ENCODE data around the gene SLC1A4. TPM values are rescaled to one million over a fixed set of nuclear protein-coding genes. Genes with fewer than 3 reads are reported as not detected.
"Not testable (repeated sequence)": the region's sequence is repeated elsewhere in the genome, so short reads cannot be mapped to it uniquely, and the experiment has no call there.

SLC1A4 gene
- total RNA-seq, 1 donor from 2014 or later: 17.3 TPM

DNA sequence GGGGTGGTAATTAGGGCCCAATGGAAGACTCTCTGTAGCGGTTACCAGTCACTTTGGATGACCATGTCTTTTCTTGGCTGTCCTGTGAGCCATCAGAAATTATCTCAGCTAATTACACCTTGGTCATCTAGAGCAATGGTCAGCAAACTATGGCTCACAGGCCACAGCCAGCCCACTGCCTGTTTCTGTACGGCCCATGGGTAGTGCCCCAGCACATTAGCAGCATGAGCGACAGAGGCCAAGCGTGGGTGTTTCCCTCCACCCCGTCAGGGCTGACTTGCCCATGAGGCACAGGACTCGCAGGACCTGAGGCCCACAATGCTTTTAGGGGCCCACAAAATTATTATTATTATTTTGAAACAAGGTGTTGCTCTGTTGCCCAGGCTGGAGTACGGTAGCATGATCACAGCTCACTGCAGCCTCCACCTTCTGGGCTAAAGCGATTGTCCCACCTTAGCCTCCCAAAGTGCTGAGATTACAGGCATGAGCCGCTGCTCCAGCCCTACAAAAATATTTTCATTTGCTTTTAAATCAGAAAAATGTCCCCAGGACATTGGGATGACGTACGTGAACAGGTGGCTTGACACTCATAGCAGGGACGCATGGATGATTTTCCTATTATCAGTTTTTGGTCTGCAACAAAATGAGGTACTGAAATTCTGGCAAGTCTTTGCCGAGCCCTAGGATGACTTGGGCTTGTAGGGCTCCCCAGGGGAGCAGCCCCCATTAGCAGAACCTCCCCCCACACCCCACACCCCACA, 37.7 kb downstream of the SLC1A4 start:
- DNase-seq: no peak

DNA sequence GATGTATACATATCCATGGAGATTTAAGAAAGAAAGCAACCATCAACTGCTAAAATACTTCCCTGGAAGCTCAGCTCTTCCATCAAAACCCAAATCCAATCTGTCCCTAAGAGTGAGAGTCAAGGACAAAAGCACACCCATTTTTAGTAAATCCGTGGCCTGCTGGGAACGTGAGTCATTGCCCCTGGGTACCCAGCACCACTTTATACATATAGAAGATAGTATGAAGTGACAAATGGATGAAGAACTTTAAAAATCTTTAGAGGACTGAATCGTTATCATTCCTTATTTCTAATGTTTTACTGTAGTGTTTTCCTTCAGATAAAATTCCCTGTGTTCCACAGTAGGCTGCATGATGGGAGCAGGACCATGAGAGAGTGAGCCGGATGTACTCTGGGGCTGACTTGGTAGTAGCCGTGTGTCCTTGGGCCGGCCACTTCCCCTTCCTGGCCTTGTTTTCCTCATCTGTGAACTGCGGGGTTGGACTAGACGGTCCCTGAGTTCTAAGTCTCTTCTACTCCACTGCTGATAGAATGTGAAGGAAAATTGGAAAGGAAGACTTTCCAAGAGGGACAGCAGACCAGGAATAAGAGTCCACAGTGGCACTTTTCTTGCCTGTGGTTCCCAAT, 38.5 kb downstream of the SLC1A4 start:
- DNase-seq: no peak

DNA sequence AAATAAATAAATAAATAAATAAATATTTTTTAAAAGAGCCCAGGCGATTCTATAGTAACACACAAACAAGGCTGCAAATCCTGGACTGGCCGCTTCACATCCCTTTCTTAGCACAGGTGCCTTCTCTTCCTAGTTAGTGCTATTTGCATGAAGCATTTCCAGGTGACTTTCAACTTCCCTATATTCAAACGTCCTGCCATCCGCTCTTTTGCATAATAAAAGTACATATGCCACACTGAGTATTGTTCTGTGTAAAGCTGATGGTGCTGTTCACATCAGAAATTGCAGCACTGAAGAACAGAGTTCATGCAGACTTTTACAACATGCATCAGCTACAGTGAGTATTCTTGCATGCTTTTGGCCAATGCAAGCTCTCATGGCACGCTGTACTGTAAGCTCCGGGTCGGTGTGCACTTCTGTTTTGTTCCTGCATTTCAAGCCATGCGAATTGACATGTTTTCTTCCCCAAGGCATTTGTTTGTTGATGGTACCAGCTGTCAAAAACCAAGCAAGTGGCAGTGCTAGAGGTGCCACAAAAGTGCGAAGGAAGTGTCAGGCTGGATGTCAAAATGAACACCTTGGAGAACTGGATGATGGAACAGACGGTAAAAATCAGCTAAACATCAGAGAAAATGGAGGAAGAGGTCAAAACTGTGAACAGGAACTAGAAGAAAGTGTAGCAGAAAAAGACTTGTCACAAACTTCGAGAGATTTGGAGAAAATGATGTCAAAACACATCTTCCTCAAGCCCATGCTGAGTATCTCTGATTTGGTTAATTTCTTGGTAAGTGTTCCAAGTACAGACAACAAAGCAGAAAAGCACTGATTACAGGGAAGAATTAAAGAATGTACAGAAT, 41.5 kb downstream of the SLC1A4 start:
- no peak for DNase-seq

DNA sequence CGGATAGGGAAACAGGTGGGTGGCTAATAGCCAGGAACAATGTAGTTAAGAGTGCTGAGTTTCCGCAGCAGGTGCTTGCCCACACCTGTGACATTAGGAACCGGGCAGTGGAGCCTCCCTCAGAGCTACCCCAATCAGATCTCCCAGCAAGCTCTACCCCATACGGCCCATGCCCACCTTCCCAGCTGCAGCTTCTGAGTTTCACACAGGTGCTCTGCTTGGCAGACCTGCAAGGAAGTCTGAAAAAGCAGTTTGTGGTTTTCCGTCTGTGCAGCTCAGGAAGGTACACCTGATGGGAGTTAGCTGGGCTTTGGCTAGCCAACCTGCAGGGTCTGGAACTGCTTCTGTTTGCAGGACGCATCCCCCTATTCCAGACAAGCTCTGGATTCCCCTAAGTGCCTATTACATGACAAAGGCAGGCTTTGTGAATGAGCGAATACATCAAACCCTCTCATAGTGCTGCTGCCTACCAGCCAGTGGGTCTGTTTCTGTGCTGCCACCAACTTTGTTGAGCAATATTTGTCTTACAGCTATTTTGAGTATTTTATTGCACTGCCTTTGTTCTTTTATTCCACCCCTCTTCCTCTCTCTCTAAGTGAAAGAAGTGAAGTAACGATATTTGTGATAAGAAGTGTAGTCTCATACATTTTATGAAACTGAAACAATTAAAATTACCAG, 42.3 kb downstream of the SLC1A4 start:
- no peak for DNase-seq

DNA sequence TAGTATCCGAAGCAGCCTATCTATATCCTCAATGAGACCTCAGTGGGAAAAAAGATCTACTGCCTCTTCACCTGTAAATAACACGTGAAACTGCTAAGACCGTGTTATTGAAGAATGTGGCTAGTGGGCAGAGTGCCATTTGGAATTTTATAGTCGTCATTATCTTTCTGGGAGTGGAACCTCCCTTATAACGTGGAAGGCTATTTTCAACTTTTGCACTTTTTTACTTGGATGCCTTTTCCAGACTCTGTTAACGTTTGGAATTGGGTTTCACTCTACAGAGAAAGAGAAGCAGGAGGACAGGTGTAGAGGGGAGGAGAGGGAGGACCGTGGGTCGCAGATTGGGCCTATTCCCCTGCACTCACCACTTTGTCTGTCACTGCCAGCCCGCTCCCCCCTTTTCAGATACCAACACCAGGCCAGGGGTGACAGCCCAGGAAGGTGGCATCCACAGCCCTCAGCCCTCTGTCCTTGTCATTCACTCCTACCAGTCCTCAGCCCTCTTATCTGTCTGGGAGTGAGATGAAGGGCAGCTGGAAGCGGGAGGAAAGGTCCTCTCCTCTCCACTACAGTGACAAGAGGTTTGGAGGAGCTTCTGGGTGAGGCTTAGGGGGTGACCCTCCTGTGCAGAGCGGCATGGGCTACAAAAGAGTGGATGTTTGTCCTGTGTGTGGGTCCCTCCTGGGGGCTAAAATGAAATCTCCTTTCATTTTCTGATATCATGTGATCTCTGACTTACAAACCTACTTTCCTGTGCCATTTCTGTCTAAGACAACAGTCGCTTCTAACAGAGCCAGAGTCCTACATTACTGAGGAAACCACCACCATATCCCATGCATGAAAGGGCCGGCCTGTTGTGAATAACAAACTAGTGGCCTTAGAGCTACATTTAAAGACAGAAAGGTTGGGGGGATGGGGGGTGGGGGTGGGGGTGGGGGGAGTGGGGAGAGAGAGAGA, 43.1 kb downstream of the SLC1A4 start:
- no peak for DNase-seq

DNA sequence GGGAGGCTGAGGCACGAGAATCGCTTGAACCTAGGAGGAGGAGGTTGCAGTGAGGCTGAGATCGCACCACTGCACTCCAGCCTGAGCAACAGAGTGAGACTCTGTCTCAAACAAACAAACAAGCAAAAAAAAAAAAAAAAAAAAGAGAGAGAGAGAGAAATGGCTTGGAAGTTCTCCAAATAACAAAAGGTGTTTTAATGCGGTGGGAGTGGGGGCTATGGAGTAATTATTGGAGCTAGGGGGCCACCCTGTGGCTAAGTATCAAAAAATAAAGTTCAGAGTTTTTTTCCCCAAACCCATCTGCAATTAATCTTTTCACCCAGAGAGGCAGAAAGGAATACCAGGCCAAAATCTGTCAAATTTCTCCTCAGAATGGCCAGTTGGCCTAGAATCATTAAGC, 44.0 kb downstream of the SLC1A4 start:
- peak; percentile 39 for DNase-seq

DNA sequence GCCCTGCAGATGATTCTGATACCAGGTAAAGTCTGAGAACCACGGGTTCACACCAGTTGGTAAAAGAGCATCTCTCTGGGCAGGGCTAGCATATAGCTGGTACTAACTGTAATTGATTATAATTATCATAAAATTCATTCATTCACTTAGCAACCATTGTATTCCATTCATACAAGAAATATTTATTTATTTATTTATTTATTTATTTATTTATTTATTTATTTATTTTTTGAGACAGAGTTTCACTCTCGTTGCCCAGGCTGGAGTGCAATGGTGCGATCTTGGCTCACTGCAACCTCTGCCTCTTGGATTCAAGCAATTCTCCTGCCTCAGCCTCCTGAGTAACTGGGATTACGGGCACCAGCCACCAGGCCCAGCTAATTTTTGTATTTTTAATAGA, 44.5 kb downstream of the SLC1A4 start:
- DNase-seq: not testable (repeated sequence)

DNA sequence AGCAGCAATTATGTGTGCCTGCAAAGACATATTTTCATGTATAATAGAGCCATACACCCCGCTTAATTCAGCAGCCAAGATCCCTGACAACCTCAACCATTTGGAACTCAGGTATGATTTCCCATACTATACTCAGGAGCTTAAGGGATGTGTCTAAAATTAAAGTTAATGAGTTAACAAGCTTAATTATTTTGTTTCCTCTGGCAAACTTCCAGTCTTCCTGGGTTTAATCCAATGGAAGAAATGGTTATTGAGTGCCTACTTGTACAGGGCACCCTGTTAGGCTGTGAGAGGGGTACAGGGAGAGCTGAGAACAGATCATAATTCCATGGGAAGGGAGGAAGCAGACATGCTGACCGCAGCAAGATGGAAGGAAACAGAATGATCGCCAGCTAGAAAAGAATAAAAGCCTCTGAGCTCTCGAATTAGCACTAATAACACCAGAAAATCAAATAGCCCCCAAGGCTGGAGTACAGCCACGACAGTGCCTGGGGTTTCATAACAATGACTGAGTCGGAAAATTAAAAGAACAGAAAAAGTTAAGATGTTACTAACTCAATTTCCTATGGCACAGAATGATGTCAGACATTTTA, 46.2 kb downstream of the SLC1A4 start:
- no peak for DNase-seq

DNA sequence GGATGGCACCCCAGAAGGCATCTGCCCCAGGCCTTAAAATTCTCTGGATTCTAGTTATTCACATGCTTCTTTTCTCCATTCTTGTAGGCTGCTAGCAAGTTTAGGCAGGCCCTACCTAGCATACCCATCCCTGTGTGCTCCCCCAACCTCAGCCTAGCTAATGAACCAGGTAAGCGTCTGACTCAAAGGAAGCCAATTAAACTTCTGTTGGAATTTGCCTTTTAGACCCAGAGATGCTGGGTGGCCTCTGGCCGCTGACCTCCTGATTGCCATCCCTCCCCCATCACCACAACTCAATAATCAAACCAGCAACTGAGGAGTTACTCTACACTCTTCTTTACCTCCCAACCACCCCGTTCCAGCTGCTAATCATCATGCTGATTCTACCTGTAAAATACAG, 48.0 kb downstream of the SLC1A4 start:
- DNase-seq: no peak

DNA sequence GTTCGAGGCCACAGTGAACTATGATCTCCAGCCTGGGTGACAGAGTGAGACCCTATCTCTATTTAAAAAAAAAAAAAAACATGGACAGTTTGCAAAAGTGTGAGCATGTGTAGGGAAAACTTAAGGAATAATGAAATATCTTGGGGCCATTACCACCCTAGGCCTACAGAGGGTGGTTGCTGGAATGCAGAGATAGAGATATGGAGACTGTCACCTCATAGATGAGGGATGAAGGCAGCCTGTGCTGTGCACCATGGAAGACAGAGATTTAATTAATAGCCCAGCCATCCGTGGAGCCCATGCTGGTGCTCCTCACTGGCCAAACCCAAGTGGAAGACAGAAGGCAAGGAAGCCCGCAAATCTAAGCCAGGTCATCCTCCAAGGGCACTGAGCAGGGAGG, 50.4 kb downstream of the SLC1A4 start:
- DNase-seq: no peak

DNA sequence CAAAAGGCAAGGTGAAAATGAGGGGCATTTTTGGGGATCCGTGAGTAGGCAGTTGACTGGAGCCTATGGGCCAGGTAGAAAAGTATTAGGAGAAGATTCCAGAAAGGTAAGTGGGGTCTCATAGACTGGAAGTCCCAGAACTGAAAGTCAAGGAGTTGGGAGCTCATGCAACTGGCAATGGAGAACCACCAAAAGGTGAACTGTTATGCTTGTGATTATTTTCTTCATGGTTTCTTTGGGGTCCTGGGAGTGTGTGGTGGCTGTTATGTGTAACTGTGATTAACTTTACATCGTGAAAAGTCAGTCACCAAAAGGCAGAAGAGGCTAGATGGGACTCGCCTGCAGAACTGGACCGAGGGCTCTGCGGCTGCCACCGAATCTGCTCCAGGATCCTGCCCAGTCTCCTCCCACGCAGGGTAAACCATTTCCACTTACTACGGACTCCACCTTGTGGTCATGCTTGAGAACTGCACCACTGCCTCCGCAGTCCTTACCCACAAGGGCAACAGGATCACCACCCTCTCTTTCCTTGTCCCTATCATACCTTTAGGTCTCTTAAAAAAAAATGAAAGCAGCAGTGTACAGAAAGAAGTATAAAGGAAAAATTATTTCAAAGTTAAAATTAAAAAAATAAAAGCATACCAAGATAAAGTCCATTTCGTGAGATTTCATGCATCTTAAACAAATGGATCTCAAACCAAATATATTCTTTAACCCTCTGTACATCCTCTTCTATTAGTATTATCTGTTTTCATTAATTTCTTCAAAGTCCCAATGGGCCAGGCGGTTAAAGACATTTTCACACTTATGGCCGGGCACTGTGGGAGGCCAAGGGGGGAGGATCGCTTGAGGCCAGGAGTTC, 51.4 kb downstream of the SLC1A4 start:
- peak; percentile 89 for DNase-seq

DNA sequence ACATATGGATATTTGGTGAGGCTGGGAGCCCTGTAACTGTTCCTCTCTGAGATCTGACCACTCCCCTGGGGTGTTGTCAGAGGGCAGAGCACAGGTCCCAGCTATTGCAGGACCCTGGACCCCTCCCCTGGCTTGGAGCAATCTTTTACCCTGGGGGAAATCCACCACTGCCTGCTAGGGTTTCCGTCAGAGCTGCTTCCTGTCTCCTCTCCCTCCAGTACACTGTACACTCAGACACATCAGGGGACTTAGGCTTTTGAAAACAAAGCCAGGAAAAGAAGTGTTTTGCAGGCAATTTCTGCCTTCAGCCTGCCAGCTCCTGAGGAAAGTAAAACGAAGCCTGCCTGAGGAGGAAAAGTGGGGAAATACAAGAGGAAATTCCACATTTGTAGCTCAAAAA, 53.8 kb downstream of the SLC1A4 start:
- no peak for DNase-seq

DNA sequence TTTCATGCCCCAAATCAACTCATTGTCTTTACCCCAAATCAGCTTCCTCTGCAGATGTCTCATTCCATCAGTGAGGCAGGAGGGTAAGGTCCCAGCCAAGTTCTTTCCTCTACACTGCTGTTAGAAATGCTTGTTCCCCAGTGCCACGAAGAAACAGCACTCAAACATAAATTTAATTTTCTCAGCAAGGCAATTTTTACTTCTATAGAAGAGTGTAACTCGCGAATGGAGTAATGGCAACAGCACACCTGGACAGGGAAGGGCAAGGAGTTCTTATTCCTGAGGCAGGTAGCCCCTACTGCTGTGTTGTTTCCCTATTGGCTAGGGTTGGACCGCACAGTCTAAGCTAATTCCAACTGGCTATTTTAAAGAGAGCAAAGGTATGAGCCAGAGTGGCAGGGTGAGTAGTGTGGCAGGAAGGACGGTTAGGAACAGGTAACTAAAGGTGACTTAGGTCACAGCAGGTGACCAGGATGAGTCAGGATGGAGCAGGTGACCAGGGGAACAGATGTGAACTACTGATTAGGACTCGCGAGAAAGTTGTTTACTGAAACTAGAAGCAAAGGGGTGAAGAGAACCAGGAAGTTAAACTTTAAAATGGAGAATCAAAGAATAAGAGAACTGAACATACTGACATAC, 55.0 kb downstream of the SLC1A4 start:
- no peak for DNase-seq

DNA sequence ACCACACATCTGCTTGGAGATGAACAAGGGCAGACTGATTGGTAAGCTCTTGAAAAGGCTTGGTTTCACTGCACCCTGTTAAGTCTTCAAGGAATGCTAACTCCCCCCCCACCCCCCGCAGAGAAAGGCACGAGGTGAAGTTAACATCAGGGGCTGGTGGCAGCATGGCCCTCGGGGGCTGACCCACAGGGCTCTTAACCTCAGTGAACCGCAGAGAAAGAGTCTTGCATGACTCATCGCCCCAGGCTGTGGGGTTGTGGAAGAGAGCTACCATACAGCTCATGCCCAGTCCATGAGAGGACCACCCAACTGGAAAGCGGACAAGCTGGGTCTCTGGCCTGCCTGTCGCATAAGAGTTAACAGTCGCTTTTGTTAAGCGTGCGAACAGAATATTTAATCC, 56.5 kb downstream of the SLC1A4 start:
- no peak for DNase-seq

DNA sequence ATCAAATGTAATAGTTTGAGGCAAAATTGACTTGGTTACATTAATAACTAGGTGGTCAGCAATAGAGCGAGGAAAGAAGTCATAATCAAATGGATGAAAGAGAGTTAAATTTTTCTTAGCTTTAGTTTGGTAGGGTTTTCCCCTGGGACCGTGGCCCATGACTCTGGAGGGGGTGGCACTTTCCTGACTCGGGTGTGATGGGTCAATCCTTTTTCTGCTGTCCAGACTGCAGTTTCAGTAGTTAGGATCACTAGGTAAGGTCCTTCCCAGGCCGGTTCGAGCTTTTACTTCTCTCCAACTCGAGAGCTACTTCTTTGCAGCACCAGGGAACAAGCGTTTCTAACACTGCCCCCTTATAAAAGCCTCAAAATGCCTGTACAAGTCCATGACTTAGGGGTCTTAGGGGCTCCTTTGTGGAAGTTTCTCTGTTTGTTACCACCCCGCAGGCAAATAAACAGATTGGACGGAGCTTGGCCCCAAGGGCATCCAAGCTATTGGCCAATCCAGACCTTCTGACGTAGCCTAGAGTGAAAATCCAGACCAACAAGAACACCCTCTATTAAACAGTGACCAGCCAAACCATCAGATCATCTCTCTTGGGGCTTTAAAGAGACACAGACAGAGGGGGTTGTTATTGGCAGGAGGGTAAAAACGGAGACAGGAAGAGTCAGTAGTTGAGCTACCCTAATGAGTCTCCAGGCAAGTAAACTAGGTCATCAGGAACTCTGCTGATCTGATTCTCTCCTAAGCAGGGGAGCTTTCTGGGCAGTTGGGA, 57.6 kb downstream of the SLC1A4 start:
- no peak for DNase-seq

DNA sequence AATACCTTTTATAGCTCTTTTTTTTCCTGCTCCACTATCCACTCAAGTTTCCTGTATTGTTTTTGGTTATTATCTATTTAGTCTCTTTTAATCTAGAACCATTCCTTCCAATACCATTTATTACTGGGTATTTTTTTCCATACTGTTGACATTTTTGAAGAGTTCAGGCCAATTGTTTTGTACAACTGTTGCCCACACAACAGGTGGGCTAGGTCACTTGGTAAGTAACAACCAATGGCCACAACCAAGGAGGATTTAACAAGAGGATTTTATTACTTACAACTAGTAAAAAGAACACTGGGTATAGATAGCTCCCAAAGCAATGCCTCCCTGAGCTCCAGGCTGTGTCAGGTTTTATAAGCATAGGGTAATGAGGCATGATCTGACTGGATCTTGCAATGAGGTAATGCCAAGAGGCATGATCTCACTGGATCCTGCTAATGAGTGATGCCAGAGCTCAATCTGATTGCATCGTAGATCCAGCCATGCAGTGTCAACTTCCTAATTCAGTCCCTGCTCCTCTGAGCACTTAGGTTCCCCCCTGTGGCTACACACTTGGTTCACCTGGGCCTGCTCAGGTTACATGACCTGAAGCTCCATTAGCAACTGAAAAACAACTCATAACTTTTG, 59.9 kb downstream of the SLC1A4 start:
- no peak for DNase-seq

DNA sequence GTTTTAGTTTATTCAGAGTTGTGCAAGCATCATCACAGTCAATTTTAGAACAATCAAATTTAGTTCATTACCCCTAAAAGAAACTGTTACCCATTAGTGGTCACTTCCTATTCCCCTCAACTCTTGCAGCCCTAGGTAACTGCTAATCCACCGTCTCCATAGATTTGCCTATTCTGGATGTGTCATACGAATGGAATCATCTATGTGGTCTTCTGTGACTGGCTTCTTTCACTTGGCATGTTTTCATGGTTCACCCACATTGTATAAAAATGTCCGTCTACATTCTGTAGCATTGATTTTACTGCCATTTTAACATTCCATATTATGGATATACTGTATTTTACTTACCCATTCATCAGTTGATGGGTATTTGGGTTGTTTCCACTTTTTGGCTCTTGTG, 61.7 kb downstream of the SLC1A4 start:
- no peak for DNase-seq

DNA sequence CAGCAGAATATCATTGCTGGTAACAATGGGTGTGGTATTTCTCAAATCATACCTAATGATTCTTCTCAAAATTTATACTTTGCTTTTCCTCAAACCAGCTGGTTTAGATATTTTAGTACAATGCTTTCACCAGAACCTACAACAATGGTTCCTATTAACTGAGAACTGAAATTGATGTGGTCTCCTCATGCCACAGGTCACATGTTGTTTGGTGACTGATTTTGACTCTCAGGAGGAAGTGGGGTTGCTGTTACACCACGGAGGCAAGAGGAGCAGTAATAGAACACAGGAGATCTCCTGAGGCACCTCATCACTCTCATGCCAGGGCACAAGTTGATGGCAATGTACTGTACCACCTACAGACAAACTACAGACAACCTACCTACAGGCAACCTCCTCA, 64.0 kb downstream of the SLC1A4 start:
- no peak for DNase-seq

Data from tongue (tissue), 2 donors.